ENCODE measurements around the gene SIK1.
"Not testable (repeated sequence)": the region's sequence is repeated elsewhere in the genome, so short reads cannot be mapped to it uniquely, and the experiment has no call there.

The SIK1 gene

GRCh38 chr21:43426404-43427241, at the start of gene SIK1:
SIK1 (minus strand) TSS chr21:43427131; CDS start chr21:43426178, 953 bp downstream.
- not testable (repeated sequence) for DNase-seq

GRCh38 chr21:43471597-43472242, 44.8 kb upstream of the SIK1 start:
- not testable (repeated sequence) for DNase-seq

- DNase-seq = not testable (repeated sequence)
These were observed 43.0 kb upstream of the SIK1 start for GRCh38 chr21:43469719-43470458.

- DNase-seq = no peak
These were observed 40.9 kb upstream of the SIK1 start for GRCh38 chr21:43467785-43468184.

- DNase-seq = not testable (repeated sequence)
These were observed 38.2 kb upstream of the SIK1 start for GRCh38 chr21:43465159-43465558.

- not testable (repeated sequence) for DNase-seq
These were observed 36.7 kb upstream of the SIK1 start for GRCh38 chr21:43463498-43464261.

- DNase-seq = not testable (repeated sequence)
These were observed 36.0 kb upstream of the SIK1 start for GRCh38 chr21:43462932-43463331.

- not testable (repeated sequence) for DNase-seq
These were observed 33.5 kb upstream of the SIK1 start for GRCh38 chr21:43460475-43460874.

- DNase-seq = not testable (repeated sequence)
These were observed 32.1 kb upstream of the SIK1 start for GRCh38 chr21:43458995-43459394.

- not testable (repeated sequence) for DNase-seq
These were observed 29.8 kb upstream of the SIK1 start for GRCh38 chr21:43456616-43457314.

- not testable (repeated sequence) for DNase-seq
These were observed 28.8 kb upstream of the SIK1 start for GRCh38 chr21:43455717-43456116.

- DNase-seq = not testable (repeated sequence)
These were observed 27.2 kb upstream of the SIK1 start for GRCh38 chr21:43454176-43454575.

- DNase-seq = not testable (repeated sequence)
These were observed 24.9 kb upstream of the SIK1 start for GRCh38 chr21:43451850-43452249.

- DNase-seq = not testable (repeated sequence)
These were observed 23.4 kb upstream of the SIK1 start for GRCh38 chr21:43450287-43450686.

- not testable (repeated sequence) for DNase-seq
These were observed 20.5 kb upstream of the SIK1 start for GRCh38 chr21:43447353-43447977.

GRCh38 chr21:43446277-43446932, 19.5 kb upstream of the SIK1 start:
- DNase-seq = not testable (repeated sequence)

- DNase-seq = not testable (repeated sequence)
These were observed 17.6 kb upstream of the SIK1 start for GRCh38 chr21:43444524-43444923.

- not testable (repeated sequence) for DNase-seq
These were observed 15.6 kb upstream of the SIK1 start for GRCh38 chr21:43442571-43442970.

GRCh38 chr21:43440835-43441727, 14.2 kb upstream of the SIK1 start:
- DNase-seq = not testable (repeated sequence)
